Type B pancreatic cell (in vitro differentiated cells): Measurements from ENCODE around the gene AFF3. TPM values are rescaled to one million over a fixed set of nuclear protein-coding genes. Genes with fewer than 3 reads are reported as not detected.
"Not testable (repeated sequence)": the region's sequence is repeated elsewhere in the genome, so short reads cannot be mapped to it uniquely, and the experiment has no call there.

Experiments used
- DNase-seq: peaks from one replicate; pipeline ENCODE4 v3.0.0; 2021; ENCODE audit warnings: mixed read lengths; ENCODE audit not compliant: unreplicated experiment; ENCODE audit errors: extremely low spot score
- H3K27ac Mint-ChIP-seq: 2 replicates; pipeline ENCODE4 v1.8.0; 2021; ENCODE audit warnings: mild to moderate bottlenecking, mixed read lengths
- H3K27me3 Mint-ChIP-seq: 2 replicates; pipeline ENCODE4 v1.8.0; 2021; ENCODE audit warnings: mixed read lengths
- H3K36me3 Mint-ChIP-seq: 2 replicates; pipeline ENCODE4 v1.8.0; 2021; ENCODE audit warnings: mixed read lengths
- H3K4me1 Mint-ChIP-seq: one replicate; pipeline ENCODE4 v1.8.0; 2021; ENCODE audit warnings: mixed read lengths; ENCODE audit not compliant: unreplicated experiment
- H3K4me3 Mint-ChIP-seq: 2 replicates; pipeline ENCODE4 v1.8.0; 2021; ENCODE audit warnings: mild to moderate bottlenecking, mixed read lengths
- H3K9me3 Mint-ChIP-seq: 2 replicates; pipeline ENCODE4 v1.8.0; 2021; ENCODE audit warnings: mixed read lengths
- CTCF ChIP-seq: fragments of 200-600 bp; sonication (generic); conservative IDR thresholded peaks from 2 replicates; pipeline ENCODE4 v1.5.0; 2021; ENCODE audit warnings: antibody characterized with exemption, mild to moderate bottlenecking
- total RNA-seq: library from RNA; stranded (reverse); gene quantifications from 2 replicates; pipeline ENCODE4 v1.2.1, GENCODE V29; 2021; ENCODE audit warnings: low replicate concordance

AFF3 gene
- total RNA-seq, 1 donor from 2014 or later, result 29.2 TPM

GRCh38 chr2:100161945-100162620 is 19.7 kb upstream of the AFF3 start:
- Mint-ChIP-seq H3K9me3 (peaks cover 16% of the 10 kb centered on the region), H3K36me3 (no peaks in the 10 kb centered on the region), H3K4me1 (no peaks in the 10 kb centered on the region), H3K27ac (no peak overlapping the region), H3K4me3 (no peak overlapping the region), H3K27me3 (no peaks in the 10 kb centered on the region)
- DNase-seq, result no peak
- no peak for TF ChIP-seq CTCF

- H3K27ac Mint-ChIP-seq, result no peak overlapping the region
- peaks cover 10% of the 10 kb centered on the region for H3K9me3 Mint-ChIP-seq
- DNase-seq, result no peak
- no peaks in the 10 kb centered on the region for H3K27me3 Mint-ChIP-seq
- H3K36me3 Mint-ChIP-seq, result no peaks in the 10 kb centered on the region
- TF ChIP-seq CTCF, result no peak
- no peaks in the 10 kb centered on the region for H3K4me1 Mint-ChIP-seq
- no peak overlapping the region for H3K4me3 Mint-ChIP-seq
Measured at GRCh38 chr2:100160396-100160795, 18.0 kb upstream of the AFF3 start.

DNA sequence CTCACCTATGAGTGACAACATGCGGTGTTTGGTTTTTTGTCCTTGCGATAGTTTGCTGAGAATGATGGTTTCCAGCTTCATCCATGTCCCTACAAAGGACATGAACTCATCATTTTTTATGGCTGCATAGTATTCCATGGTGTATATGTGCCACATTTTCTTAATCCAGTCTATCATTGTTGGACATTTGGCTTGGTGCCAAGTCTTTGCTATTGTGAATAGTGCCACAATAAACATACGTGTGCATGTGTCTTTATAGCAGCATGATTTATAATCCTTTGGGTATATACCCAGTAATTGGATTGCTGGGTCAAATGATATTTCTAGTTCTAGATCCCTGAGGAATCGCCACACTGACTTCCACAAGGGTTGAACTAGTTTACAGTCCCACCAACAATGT is 9.4 kb upstream of the AFF3 start:
- H3K36me3 Mint-ChIP-seq, H3K4me1 Mint-ChIP-seq, H3K9me3 Mint-ChIP-seq, H3K27me3 Mint-ChIP-seq, DNase-seq, H3K27ac Mint-ChIP-seq, H3K4me3 Mint-ChIP-seq: not testable (repeated sequence)

GRCh38 chr2:100151310-100151709 is 8.9 kb upstream of the AFF3 start:
- no peak for TF ChIP-seq CTCF
- H3K9me3 Mint-ChIP-seq, result no peaks in the 10 kb centered on the region
- no peak for DNase-seq
- no peak overlapping the region for H3K27ac Mint-ChIP-seq
- peaks cover 9% of the 10 kb centered on the region for H3K27me3 Mint-ChIP-seq
- H3K36me3 Mint-ChIP-seq, result no peaks in the 10 kb centered on the region
- no peak overlapping the region for H3K4me3 Mint-ChIP-seq
- no peaks in the 10 kb centered on the region for H3K4me1 Mint-ChIP-seq

DNA sequence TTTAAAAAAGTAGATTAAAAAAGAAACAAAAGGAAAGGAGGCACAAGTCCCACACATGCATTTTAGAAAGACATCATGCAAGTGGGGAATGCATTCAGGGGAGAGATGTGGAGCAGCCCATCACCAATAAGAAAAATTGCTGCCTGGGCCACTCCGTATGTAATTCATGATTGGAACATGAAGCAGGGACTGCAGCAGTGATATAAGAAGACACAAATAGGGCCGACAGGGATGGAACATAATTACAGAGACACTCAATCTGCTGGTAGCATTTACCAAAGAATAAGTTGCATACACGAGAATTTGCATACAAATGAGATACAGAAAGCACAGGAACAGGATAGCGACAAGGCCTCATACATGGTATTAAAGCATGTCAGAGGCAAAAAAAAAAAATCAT is 6.5 kb upstream of the AFF3 start:
- H3K36me3 Mint-ChIP-seq, result no peaks in the 10 kb centered on the region
- peaks cover 2% of the 10 kb centered on the region for H3K9me3 Mint-ChIP-seq
- no peak for DNase-seq
- H3K27me3 Mint-ChIP-seq, result peaks cover 13% of the 10 kb centered on the region
- H3K4me1 Mint-ChIP-seq, result no peaks in the 10 kb centered on the region
- no peak overlapping the region for H3K27ac Mint-ChIP-seq
- TF ChIP-seq CTCF, result no peak
- no peak overlapping the region for H3K4me3 Mint-ChIP-seq

DNA sequence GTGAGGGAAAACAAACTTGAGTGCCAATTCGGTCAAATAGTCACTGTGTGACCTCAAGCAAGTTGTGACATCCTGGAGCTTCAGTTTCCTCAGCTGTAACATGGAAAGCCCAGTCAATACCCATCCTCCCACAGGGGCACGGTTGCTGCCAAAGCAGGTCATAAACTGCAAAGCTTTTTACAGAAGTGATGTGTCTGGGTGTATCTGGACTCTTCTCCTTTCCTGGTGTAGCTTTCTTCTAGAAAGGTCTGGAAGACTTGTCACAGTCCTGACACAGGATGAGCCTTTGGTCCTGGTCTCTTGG is 4.2 kb upstream of the AFF3 start:
- no peak overlapping the region for H3K27ac Mint-ChIP-seq
- no peaks in the 10 kb centered on the region for H3K4me1 Mint-ChIP-seq
- no peaks in the 10 kb centered on the region for H3K36me3 Mint-ChIP-seq
- no peak overlapping the region for H3K4me3 Mint-ChIP-seq
- TF ChIP-seq CTCF, result no peak
- DNase-seq, result no peak
- H3K9me3 Mint-ChIP-seq, result peaks cover 13% of the 10 kb centered on the region
- peaks cover 21% of the 10 kb centered on the region for H3K27me3 Mint-ChIP-seq
